ENCODE results near the gene FRMD4A.

- TF ChIP-seq CTCF (conservative IDR thresholded peaks at IDR 0.05 in 1 of 2, IDR thresholded peaks at IDR 0.05 in 1 of 2; ENCODE audit: extremely low read depth in 1 of 2, insufficient read depth in 1 of 2, low read depth in 1 of 2, low read length in 2 of 2): no peak
- TF ChIP-seq EZH2 (IDR thresholded peaks at IDR 0.05; ENCODE audit: borderline replicate concordance, low read length): no peak
Measured at GRCh38 chr10:13630231-13630630, 700.5 kb downstream of the FRMD4A start.
